ENCODE measurements around the gene CD8B2. TPM values are rescaled to one million over a fixed set of nuclear protein-coding genes. Genes with fewer than 3 reads are reported as not detected.
"Not testable (repeated sequence)": the region's sequence is repeated elsewhere in the genome, so short reads cannot be mapped to it uniquely, and the experiment has no call there.

The CD8B2 gene
- total RNA-seq, 1 donor: not detected

- TF ChIP-seq, protein P1, sequence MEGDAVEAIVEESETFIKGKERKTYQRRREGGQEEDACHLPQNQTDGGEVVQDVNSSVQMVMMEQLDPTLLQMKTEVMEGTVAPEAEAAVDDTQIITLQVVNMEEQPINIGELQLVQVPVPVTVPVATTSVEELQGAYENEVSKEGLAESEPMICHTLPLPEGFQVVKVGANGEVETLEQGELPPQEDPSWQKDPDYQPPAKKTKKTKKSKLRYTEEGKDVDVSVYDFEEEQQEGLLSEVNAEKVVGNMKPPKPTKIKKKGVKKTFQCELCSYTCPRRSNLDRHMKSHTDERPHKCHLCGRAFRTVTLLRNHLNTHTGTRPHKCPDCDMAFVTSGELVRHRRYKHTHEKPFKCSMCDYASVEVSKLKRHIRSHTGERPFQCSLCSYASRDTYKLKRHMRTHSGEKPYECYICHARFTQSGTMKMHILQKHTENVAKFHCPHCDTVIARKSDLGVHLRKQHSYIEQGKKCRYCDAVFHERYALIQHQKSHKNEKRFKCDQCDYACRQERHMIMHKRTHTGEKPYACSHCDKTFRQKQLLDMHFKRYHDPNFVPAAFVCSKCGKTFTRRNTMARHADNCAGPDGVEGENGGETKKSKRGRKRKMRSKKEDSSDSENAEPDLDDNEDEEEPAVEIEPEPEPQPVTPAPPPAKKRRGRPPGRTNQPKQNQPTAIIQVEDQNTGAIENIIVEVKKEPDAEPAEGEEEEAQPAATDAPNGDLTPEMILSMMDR (IDR thresholded peaks at IDR 0.05; ENCODE audit: insufficient read depth, low read length): no peak
- no peak for DNase-seq (ENCODE audit: low read depth)
- no peak overlapping the region for H3K4me3 ChIP-seq (ENCODE audit: low read depth, low read length)
Measured at GRCh38 chr2:106565599-106565998, 78.4 kb downstream of the CD8B2 start.

DNA sequence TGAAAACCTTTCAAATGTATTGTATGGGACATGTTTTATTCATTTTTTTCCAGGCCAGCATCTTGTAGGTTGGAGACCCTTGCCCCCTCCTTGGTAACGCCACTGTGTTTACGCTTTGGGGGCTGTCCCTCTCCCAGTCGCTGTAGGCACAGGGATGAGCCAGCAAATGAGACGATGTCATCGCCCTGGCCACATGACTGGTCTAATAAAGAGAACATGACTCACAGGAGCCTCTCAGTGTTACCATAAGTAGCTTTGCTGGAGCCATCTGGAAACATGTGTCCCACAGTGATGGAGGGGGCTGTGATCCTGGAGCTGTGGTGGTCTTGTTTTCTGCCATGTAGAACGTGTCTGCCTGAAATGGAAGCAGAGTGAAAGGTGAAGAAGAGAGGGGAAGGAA is 78.9 kb downstream of the CD8B2 start:
- TF ChIP-seq, protein P1 (IDR thresholded peaks at IDR 0.05; ENCODE audit: insufficient read depth, low read length): no peak
- no peak for DNase-seq (ENCODE audit: low read depth)

DNA sequence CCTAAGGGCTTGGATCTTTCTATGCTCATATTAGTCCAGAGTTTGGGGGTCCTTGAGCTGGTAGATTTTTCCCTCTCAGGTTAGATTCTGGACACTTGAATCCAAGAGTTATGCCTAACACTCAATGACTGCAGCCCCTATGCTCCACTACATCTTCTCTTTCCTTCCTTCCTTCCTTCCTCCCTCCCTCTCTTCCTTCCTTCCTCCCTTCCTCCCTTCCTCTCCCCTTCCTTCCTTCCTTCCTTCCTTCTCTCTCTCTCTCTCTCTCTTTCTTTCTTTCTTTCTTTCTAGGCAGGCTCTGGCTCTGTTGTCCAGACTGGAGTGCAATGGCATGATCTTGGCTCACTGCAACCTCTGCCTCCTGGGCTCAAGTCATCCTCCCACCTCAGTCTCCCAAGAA is 79.3 kb downstream of the CD8B2 start:
- not testable (repeated sequence) for DNase-seq (ENCODE audit: low read depth)

More for the DNA sequence above, 78.9 kb downstream of the CD8B2 start:
- H3K4me3 ChIP-seq (ENCODE audit: low read depth, low read length): no peak overlapping the region

GRCh38 chr2:106570316-106570715 is 83.2 kb downstream of the CD8B2 start:
- no peak for DNase-seq (ENCODE audit: low read depth)
- TF ChIP-seq, protein P1 (IDR thresholded peaks at IDR 0.05; ENCODE audit: insufficient read depth, low read length): no peak
- no peak overlapping the region for H3K4me3 ChIP-seq (ENCODE audit: low read depth, low read length)

More for the DNA sequence above, 79.3 kb downstream of the CD8B2 start:
- H3K4me3 ChIP-seq (ENCODE audit: low read depth, low read length): not testable (repeated sequence)

Other genes with a start within 250 kb of the CD8B2 start
- gene RGPD3, start 19.0 kb upstream of the CD8B2 start, total RNA-seq (ENCODE audit: low replicate concordance): 0.41 and 0.45 TPM in 2 replicates

Data from fibroblast of the aortic adventitia (primary cell).